ENCODE data around the gene SMARCC2. TPM values are rescaled to one million over a fixed set of nuclear protein-coding genes. Genes with fewer than 3 reads are reported as not detected.

The SMARCC2 gene
- polyA plus RNA-seq, 3 donors, result 22.2 to 63.7 (median 43.5) TPM

- no peak for TF ChIP-seq CTCF (IDR thresholded peaks at IDR 0.05)
- H3K27ac ChIP-seq (ENCODE audit: low read depth in 1 of 2, low read length in 2 of 2), result peak overlapping the region in 1 of 2 donors; percentile 7
- Mint-ChIP-seq H3K4me3 (no peak overlapping the region), H3K27me3 (ENCODE audit: low read depth in 3 of 3) (no peaks in the 10 kb centered on the region), H3K27ac (peak overlapping the region in 2 of 7 donors; percentile 22 to 26), H3K4me1 (peaks cover 2% of the 10 kb centered on the region), H3K36me3 (peaks cover 51 to 64% of the 10 kb centered on the region in 2 donors), H3K9me3 (no peaks in the 10 kb centered on the region)
- no peak overlapping the region for H2AFZ ChIP-seq (ENCODE audit: insufficient read depth, low read depth, low read length, poor library complexity, severe bottlenecking)
- H3K36me3 ChIP-seq (replicated peaks in 1 of 2; ENCODE audit: control insufficient read depth in 1 of 2, insufficient read depth in 2 of 2, low read length in 2 of 2), result peaks cover 52 to 66% of the 10 kb centered on the region in 2 donors
- peaks cover 20% of the 10 kb centered on the region for H4K20me1 ChIP-seq (ENCODE audit: insufficient read depth, low read length)
- no peaks in the 10 kb centered on the region for H3K9me3 ChIP-seq (replicated peaks in 1 of 2; ENCODE audit: control insufficient read depth in 1 of 2, insufficient read depth in 1 of 2, low read length in 2 of 2)
- H3K4me1 ChIP-seq (ENCODE audit: control insufficient read depth in 1 of 2, insufficient read depth in 2 of 2, low read length in 2 of 2), result no peaks in the 10 kb centered on the region
- H3K27me3 ChIP-seq (ENCODE audit: control insufficient read depth in 2 of 2, insufficient read depth in 2 of 2, low read length in 2 of 2), result no peaks in the 10 kb centered on the region
- H3K79me2 ChIP-seq (ENCODE audit: insufficient read depth, low read length), result peaks cover 3% of the 10 kb centered on the region
- DNase-seq, result no peak
- no peak overlapping the region for H3K9ac ChIP-seq (ENCODE audit: insufficient read depth, low read length, poor library complexity, severe bottlenecking)
- no peak overlapping the region for H3K4me2 ChIP-seq (replicated peaks; ENCODE audit: extremely low read depth, low read length, poor library complexity, severe bottlenecking)
- intact Hi-C loops (cut with micrococcal nuclease), result loop anchor here in 1 of 2 donors (5.0 kb wide), 1 partner anchor 52 kb away; the partner anchor contains the start of gene ANKRD52
- H3K4me3 ChIP-seq (replicated peaks in 1 of 3; ENCODE audit: low read depth in 2 of 3, low read length in 3 of 3), result no peak overlapping the region
Observed at GRCh38 chr12:56205445-56205844, 16.2 kb upstream of the SMARCC2 start.

DNA sequence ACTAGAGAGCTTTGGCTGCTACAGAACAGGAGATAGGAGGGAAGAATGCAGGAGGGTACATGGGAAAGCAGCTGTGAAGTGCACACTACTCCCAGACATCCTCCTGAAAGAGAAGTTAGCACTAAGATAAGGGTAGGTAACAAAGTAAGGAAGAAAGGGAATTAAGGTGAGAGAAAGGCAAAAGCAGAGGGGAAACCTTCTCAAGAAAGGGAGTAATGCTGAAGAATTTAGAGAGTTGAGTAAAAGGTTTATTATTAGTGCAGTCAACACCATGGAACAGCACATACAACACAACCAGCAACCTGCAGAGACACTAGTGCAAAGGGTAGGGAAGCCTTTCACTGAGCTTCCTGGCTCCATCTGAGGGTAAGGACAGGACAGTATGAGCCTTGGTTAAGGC lies 15.0 kb upstream of the SMARCC2 start:
- intact Hi-C loops (cut with micrococcal nuclease), result no loop called here
- TF ChIP-seq CTCF (IDR thresholded peaks at IDR 0.05), result no peak
- Mint-ChIP-seq H3K36me3 (peaks cover 42 to 53% of the 10 kb centered on the region in 2 donors), H3K27ac (peak overlapping the region in 3 of 7 donors; percentile 40 to 75 (median 71)), H3K4me3 (no peak overlapping the region), H3K27me3 (ENCODE audit: low read depth in 3 of 3) (no peaks in the 10 kb centered on the region), H3K4me1 (peaks cover 2% of the 10 kb centered on the region), H3K9me3 (no peaks in the 10 kb centered on the region)
- Histone ChIP-seq H3K27ac (ENCODE audit: low read depth in 1 of 2, low read length in 2 of 2) (no peak overlapping the region), H3K4me3 (replicated peaks in 1 of 3; ENCODE audit: low read depth in 2 of 3, low read length in 3 of 3) (no peak overlapping the region), H2AFZ (ENCODE audit: insufficient read depth, low read depth, low read length, poor library complexity, severe bottlenecking) (no peak overlapping the region), H3K9me3 (replicated peaks in 1 of 2; ENCODE audit: control insufficient read depth in 1 of 2, insufficient read depth in 1 of 2, low read length in 2 of 2) (no peaks in the 10 kb centered on the region), H4K20me1 (ENCODE audit: insufficient read depth, low read length) (peaks cover 16% of the 10 kb centered on the region), H3K79me2 (ENCODE audit: insufficient read depth, low read length) (no peaks in the 10 kb centered on the region), H3K4me1 (ENCODE audit: control insufficient read depth in 1 of 2, insufficient read depth in 2 of 2, low read length in 2 of 2) (no peaks in the 10 kb centered on the region), H3K9ac (ENCODE audit: insufficient read depth, low read length, poor library complexity, severe bottlenecking) (no peak overlapping the region), H3K36me3 (replicated peaks in 1 of 2; ENCODE audit: control insufficient read depth in 1 of 2, insufficient read depth in 2 of 2, low read length in 2 of 2) (peaks cover 44 to 55% of the 10 kb centered on the region in 2 donors), H3K27me3 (ENCODE audit: control insufficient read depth in 2 of 2, insufficient read depth in 2 of 2, low read length in 2 of 2) (no peaks in the 10 kb centered on the region), H3K4me2 (replicated peaks; ENCODE audit: extremely low read depth, low read length, poor library complexity, severe bottlenecking) (no peak overlapping the region)
- DNase-seq, result no peak

All from CD14-positive monocyte (primary cell).